ENCODE data around the gene SLC25A17.
"Not testable (repeated sequence)": the region's sequence is repeated elsewhere in the genome, so short reads cannot be mapped to it uniquely, and the experiment has no call there.

- TF ChIP-seq CTCF (IDR thresholded peaks at IDR 0.05; ENCODE audit: borderline replicate concordance, extremely low read depth, low read length, poor library complexity, severe bottlenecking); EZH2 (IDR thresholded peaks at IDR 0.05; ENCODE audit: borderline replicate concordance, low read depth, low read length, severe bottlenecking): not testable (repeated sequence)
These were observed 60.3 kb downstream of the SLC25A17 start for GRCh38 chr22:40758851-40759250.

Measured in DND-41 (cell line).